ENCODE measurements around the gene ABI1.

- no peak for TF ChIP-seq CTCF (IDR thresholded peaks at IDR 0.05)
- TF ChIP-seq POLR2A (IDR thresholded peaks at IDR 0.05), result no peak
- no peak for TF ChIP-seq POLR2AphosphoS5 (IDR thresholded peaks at IDR 0.05)
Observed at GRCh38 chr10:26841733-26842317, 18.9 kb downstream of the ABI1 start.

Data from transverse colon (tissue), 4 donors.